ENCODE results near the gene IPO8. TPM values are rescaled to one million over a fixed set of nuclear protein-coding genes. Genes with fewer than 3 reads are reported as not detected.

IPO8 gene
- total and polyA plus RNA-seq, 12 donors, result 5.0 to 64.6 (median 35.8) TPM

DNA sequence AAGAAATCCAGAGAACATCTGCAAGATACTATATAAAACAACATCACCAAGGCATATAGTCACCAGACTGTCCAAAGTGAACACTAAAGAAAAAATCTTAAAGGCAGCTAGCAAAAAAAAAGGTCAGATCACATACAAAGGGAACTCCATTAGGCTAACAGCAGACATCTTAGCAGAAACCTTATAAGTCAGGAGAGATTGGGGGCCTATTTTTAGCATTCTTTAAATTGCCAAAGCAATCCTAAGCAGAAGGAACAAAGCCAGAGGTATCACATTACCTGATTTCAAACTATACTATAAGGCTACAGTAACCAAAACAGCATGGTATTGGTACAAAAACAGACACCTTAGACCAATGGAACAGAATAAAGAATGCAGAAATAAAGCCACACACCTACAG, 92.5 kb downstream of the IPO8 start:
- TF ChIP-seq, protein P1, sequence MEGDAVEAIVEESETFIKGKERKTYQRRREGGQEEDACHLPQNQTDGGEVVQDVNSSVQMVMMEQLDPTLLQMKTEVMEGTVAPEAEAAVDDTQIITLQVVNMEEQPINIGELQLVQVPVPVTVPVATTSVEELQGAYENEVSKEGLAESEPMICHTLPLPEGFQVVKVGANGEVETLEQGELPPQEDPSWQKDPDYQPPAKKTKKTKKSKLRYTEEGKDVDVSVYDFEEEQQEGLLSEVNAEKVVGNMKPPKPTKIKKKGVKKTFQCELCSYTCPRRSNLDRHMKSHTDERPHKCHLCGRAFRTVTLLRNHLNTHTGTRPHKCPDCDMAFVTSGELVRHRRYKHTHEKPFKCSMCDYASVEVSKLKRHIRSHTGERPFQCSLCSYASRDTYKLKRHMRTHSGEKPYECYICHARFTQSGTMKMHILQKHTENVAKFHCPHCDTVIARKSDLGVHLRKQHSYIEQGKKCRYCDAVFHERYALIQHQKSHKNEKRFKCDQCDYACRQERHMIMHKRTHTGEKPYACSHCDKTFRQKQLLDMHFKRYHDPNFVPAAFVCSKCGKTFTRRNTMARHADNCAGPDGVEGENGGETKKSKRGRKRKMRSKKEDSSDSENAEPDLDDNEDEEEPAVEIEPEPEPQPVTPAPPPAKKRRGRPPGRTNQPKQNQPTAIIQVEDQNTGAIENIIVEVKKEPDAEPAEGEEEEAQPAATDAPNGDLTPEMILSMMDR (IDR thresholded peaks at IDR 0.05), result no peak
- TF ChIP-seq POLR2A (IDR thresholded peaks at IDR 0.05), result no peak
- Histone ChIP-seq H3K27ac (no peak overlapping the region), H3K9me3 (replicated peaks in 1 of 3) (no peaks in the 10 kb centered on the region), H3K4me1 (replicated peaks in 1 of 2) (no peaks in the 10 kb centered on the region), H3K36me3 (replicated peaks in 1 of 2) (no peaks in the 10 kb centered on the region), H3K27me3 (no peaks in the 10 kb centered on the region), H3K4me3 (no peak overlapping the region)
- DNase-seq, result no peak
- intact Hi-C loops (cut with DNase I), result no loop called here

DNA sequence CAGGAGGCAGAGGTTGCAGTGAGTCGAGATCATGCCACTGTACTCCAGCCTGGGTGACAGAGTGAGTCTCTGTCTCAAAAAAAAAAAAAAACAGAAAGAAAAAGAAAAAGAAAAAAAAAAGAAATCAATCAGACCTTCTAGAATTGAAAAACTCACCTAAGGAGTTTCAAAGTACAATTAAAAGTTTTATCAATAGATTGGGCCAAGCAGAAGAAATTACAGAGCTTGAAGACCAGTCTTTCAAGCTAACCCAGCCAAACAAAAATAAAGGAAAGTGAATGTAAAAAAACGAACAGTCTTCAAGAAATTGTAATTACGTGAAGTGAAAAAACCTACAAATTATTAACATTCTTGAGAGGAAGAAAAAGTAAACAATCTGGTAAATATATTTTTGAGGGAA, 93.0 kb downstream of the IPO8 start:
- H3K4me3 ChIP-seq, result no peak overlapping the region
- no peaks in the 10 kb centered on the region for H3K9me3 ChIP-seq (replicated peaks in 1 of 3)
- 85 to 96% (median 91%) methylated on average over 3 of the region's 3 CpGs for WGBS, 4 donors
- intact Hi-C loops (cut with DNase I), result no loop called here
- H3K27ac ChIP-seq, result no peak overlapping the region
- no peaks in the 10 kb centered on the region for H3K27me3 ChIP-seq
- H3K4me1 ChIP-seq (replicated peaks in 1 of 2), result no peaks in the 10 kb centered on the region
- DNase-seq, result no peak
- no peaks in the 10 kb centered on the region for H3K36me3 ChIP-seq (replicated peaks in 1 of 2)
- TF ChIP-seq, protein P1 (IDR thresholded peaks at IDR 0.05), result no peak
- TF ChIP-seq POLR2A (IDR thresholded peaks at IDR 0.05), result no peak

DNA sequence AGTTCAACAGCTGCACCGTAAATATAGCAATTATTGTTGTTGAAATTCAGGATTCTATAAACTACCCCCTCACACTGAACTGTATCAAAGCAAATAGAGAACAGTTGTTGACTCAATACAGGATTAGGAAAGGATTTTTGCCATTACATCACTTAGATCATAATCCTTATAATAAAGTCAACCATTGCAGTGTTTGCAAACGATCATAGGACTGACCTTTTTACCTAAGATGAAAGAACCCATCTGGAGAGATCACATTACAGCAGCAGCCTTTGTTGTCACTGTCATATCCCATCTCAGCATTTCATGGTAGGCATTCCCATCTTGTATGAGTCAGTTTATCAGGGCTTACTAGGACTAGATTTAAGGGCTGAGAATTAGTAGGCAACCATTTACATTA, 96.1 kb downstream of the IPO8 start:
- H3K27me3 ChIP-seq, result no peaks in the 10 kb centered on the region
- DNase-seq, result no peak
- TF ChIP-seq POLR2A (IDR thresholded peaks at IDR 0.05), result no peak
- TF ChIP-seq, protein P1 (IDR thresholded peaks at IDR 0.05), result no peak
- H3K4me1 ChIP-seq (replicated peaks in 1 of 2), result no peaks in the 10 kb centered on the region
- H3K36me3 ChIP-seq (replicated peaks in 1 of 2), result no peaks in the 10 kb centered on the region
- H3K4me3 ChIP-seq, result no peak overlapping the region
- 59 to 69% (median 65%) methylated on average over 2 of the region's 2 CpGs for WGBS, 4 donors
- intact Hi-C loops (cut with DNase I), result no loop called here
- no peaks in the 10 kb centered on the region for H3K9me3 ChIP-seq (replicated peaks in 1 of 3)
- H3K27ac ChIP-seq, result no peak overlapping the region

DNA sequence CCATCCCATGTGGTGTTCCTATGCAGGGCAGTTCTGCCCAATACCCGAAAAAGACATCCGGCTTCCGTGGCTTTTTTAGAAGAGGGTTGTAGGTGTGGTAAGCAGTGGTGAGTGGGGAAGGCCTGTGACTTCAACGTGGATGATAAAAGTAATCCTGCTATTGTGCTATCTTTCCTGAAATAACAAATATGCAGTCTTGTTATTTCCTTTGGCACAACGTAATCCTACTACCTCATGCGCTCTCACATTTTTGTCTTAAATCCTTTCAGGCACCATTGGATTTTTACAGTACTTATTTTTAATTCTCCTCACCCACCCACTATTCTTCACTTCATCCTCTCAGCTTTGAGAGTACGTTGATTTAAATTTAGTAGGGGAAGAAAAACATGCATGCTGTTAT, 96.8 kb downstream of the IPO8 start:
- no peak for DNase-seq
- WGBS, 4 donors, result 75 to 81% (median 77%) methylated on average over 7 of the region's 7 CpGs
- TF ChIP-seq, protein P1 (IDR thresholded peaks at IDR 0.05), result no peak
- no peak for TF ChIP-seq POLR2A (IDR thresholded peaks at IDR 0.05)
- intact Hi-C loops (cut with DNase I), result no loop called here
- Histone ChIP-seq H3K4me3 (no peak overlapping the region), H3K27ac (no peak overlapping the region), H3K9me3 (replicated peaks in 1 of 3) (no peaks in the 10 kb centered on the region), H3K36me3 (replicated peaks in 1 of 2) (no peaks in the 10 kb centered on the region), H3K4me1 (replicated peaks in 1 of 2) (no peaks in the 10 kb centered on the region), H3K27me3 (no peaks in the 10 kb centered on the region)

Measured in adrenal gland (tissue), 12 donors.